ENCODE results near the gene GMFB. TPM values are rescaled to one million over a fixed set of nuclear protein-coding genes. Genes with fewer than 3 reads are reported as not detected.

Gene GMFB
- total and polyA plus RNA-seq, 9 of the 15 experiments (the other 6 are each of a cell fraction or from before 2014, with no cell fraction given), result 14.0 to 31.7 (median 20.5) TPM

GRCh38 chr14:54435500-54435981 is 53.2 kb downstream of the GMFB start (continued):
- TF ChIP-seq, protein P1, sequence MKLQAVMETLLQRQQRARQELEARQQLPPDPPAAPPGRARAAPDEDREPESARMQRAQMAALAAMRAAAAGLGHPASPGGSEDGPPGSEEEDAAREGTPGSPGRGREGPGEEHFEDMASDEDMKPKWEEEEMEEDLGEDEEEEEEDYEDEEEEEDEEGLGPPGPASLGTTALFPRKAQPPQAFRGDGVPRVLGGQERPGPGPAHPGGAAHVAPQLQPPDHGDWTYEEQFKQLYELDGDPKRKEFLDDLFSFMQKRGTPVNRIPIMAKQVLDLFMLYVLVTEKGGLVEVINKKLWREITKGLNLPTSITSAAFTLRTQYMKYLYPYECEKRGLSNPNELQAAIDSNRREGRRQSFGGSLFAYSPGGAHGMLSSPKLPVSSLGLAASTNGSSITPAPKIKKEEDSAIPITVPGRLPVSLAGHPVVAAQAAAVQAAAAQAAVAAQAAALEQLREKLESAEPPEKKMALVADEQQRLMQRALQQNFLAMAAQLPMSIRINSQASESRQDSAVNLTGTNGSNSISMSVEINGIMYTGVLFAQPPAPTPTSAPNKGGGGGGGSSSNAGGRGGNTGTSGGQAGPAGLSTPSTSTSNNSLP (IDR thresholded peaks at IDR 0.05; ENCODE audit: borderline replicate concordance, low read depth, low read length), result peak; percentile 85; the same call in 1 of the 2 replicates
- no peak for TF ChIP-seq WHSC1 (IDR thresholded peaks at IDR 0.05; ENCODE audit: low read length)
- TF ChIP-seq, protein P2, sequence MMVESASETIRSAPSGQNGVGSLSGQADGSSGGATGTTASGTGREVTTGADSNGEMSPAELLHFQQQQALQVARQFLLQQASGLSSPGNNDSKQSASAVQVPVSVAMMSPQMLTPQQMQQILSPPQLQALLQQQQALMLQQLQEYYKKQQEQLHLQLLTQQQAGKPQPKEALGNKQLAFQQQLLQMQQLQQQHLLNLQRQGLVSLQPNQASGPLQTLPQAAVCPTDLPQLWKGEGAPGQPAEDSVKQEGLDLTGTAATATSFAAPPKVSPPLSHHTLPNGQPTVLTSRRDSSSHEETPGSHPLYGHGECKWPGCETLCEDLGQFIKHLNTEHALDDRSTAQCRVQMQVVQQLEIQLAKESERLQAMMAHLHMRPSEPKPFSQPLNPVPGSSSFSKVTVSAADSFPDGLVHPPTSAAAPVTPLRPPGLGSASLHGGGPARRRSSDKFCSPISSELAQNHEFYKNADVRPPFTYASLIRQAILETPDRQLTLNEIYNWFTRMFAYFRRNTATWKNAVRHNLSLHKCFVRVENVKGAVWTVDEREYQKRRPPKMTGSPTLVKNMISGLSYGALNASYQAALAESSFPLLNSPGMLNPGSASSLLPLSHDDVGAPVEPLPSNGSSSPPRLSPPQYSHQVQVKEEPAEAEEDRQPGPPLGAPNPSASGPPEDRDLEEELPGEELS (CRISPR knock-in tag; IDR thresholded peaks at IDR 0.05; ENCODE audit: borderline replicate concordance), result no peak
- no peak for TF ChIP-seq HDAC2 (IDR thresholded peaks at IDR 0.05)
- TF ChIP-seq FOXA3 (CRISPR knock-in tag; conservative IDR thresholded peaks at IDR 0.05 in 1 of 2, IDR thresholded peaks at IDR 0.05 in 1 of 2), result peak in 1 of 2 experiments; percentile 84; a peak in 2 of 4 replicates
- TF ChIP-seq U2AF2 (optimal IDR thresholded peaks at IDR 0.05; ENCODE audit: low read depth, low read length), result no peak
- peak; percentile 93 for TF ChIP-seq SMARCC2 (IDR thresholded peaks at IDR 0.05; ENCODE audit: low read depth)
- TF ChIP-seq ARID2 (IDR thresholded peaks at IDR 0.05), result no peak
- peak; percentile 64 for TF ChIP-seq HMBOX1 (IDR thresholded peaks at IDR 0.05)
- no peak for TF ChIP-seq ZSCAN29 (IDR thresholded peaks at IDR 0.05)
- TF ChIP-seq TRIM24 (IDR thresholded peaks at IDR 0.05), result no peak
- TF ChIP-seq RCOR1 (IDR thresholded peaks at IDR 0.05; ENCODE audit: borderline replicate concordance in 1 of 2, low read depth in 2 of 2, low read length in 2 of 2), result no peak
- TF ChIP-seq SAFB2 (IDR thresholded peaks at IDR 0.05; ENCODE audit: borderline replicate concordance, low read depth, low read length, severe bottlenecking), result no peak
- TF ChIP-seq KHSRP (IDR thresholded peaks at IDR 0.05), result no peak
- no peak for TF ChIP-seq TRIM28 (IDR thresholded peaks at IDR 0.05)
- TF ChIP-seq HIVEP1 (CRISPR knock-in tag; IDR thresholded peaks at IDR 0.05), result no peak
- no peak for TF ChIP-seq CCAR2 (IDR thresholded peaks at IDR 0.05; ENCODE audit: low read depth, low read length)
- no peak for TF ChIP-seq SIRT6 (IDR thresholded peaks at IDR 0.05; ENCODE audit: low read depth, low read length)
- TF ChIP-seq ETV1 (tag; conservative IDR thresholded peaks at IDR 0.05; ENCODE audit: low read depth), result no peak
- TF ChIP-seq ZNF77 (CRISPR knock-in tag; IDR thresholded peaks at IDR 0.05), result no peak
- no peak for TF ChIP-seq MED1 (CRISPR knock-in tag; IDR thresholded peaks at IDR 0.05; ENCODE audit: borderline replicate concordance)
- TF ChIP-seq POLR3G (IDR thresholded peaks at IDR 0.05; ENCODE audit: extremely low read depth, insufficient read length, insufficient replicate concordance), result no peak
- TF ChIP-seq RBBP5 (IDR thresholded peaks at IDR 0.05; ENCODE audit: borderline replicate concordance, insufficient read depth, low read length, poor library complexity, severe bottlenecking), result no peak
- TF ChIP-seq, protein P3, sequence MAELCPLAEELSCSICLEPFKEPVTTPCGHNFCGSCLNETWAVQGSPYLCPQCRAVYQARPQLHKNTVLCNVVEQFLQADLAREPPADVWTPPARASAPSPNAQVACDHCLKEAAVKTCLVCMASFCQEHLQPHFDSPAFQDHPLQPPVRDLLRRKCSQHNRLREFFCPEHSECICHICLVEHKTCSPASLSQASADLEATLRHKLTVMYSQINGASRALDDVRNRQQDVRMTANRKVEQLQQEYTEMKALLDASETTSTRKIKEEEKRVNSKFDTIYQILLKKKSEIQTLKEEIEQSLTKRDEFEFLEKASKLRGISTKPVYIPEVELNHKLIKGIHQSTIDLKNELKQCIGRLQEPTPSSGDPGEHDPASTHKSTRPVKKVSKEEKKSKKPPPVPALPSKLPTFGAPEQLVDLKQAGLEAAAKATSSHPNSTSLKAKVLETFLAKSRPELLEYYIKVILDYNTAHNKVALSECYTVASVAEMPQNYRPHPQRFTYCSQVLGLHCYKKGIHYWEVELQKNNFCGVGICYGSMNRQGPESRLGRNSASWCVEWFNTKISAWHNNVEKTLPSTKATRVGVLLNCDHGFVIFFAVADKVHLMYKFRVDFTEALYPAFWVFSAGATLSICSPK (IDR thresholded peaks at IDR 0.05; ENCODE audit: borderline replicate concordance), result no peak
